Measurements from ENCODE around the gene STK32C. TPM values are rescaled to one million over a fixed set of nuclear protein-coding genes. Genes with fewer than 3 reads are reported as not detected.

STK32C gene
- total RNA-seq, 4 donors from 2014 or later, result 3.3 to 5.7 (median 3.5) TPM

- DNase-seq, result no peak
- no peaks in the 10 kb centered on the region for H3K36me3 ChIP-seq
- peaks cover 10 to 29% of the 10 kb centered on the region in 2 donors for H3K4me1 ChIP-seq
- H3K4me3 ChIP-seq (replicated peaks in 1 of 3), result no peak overlapping the region
- intact Hi-C loops (cut with DNase I), result no loop called here
- peaks cover 7% of the 10 kb centered on the region for H3K27me3 ChIP-seq
- no peaks in the 10 kb centered on the region for H3K9me3 ChIP-seq
- 85 to 88% methylated on average over 10 to 15 of the region's 17 CpGs for WGBS, 2 donors
- TF ChIP-seq POLR2A (IDR thresholded peaks at IDR 0.05) (no peak), CTCF (IDR thresholded peaks at IDR 0.05) (no peak)
- H3K27ac ChIP-seq, result no peak overlapping the region
Measured at GRCh38 chr10:132189810-132190422, 117.8 kb downstream of the STK32C start.

GRCh38 chr10:132189016-132189415, 118.7 kb downstream of the STK32C start:
- Histone ChIP-seq H3K27me3 (peaks cover 7% of the 10 kb centered on the region), H3K4me3 (replicated peaks in 1 of 3) (no peak overlapping the region), H3K36me3 (no peaks in the 10 kb centered on the region), H3K27ac (no peak overlapping the region), H3K4me1 (peaks cover 10 to 29% of the 10 kb centered on the region in 2 donors), H3K9me3 (no peaks in the 10 kb centered on the region)
- no peak for DNase-seq
- WGBS, 2 donors, result 90% methylated on average over 16 of the region's 16 CpGs
- intact Hi-C loops (cut with DNase I), result no loop called here
- no peak for TF ChIP-seq CTCF (IDR thresholded peaks at IDR 0.05)
- no peak for TF ChIP-seq POLR2A (IDR thresholded peaks at IDR 0.05)

GRCh38 chr10:132188331-132188730, 119.4 kb downstream of the STK32C start:
- Histone ChIP-seq H3K9me3 (no peaks in the 10 kb centered on the region), H3K36me3 (no peaks in the 10 kb centered on the region), H3K4me1 (peaks cover 10 to 29% of the 10 kb centered on the region in 2 donors), H3K27ac (no peak overlapping the region), H3K4me3 (replicated peaks in 1 of 3) (no peak overlapping the region), H3K27me3 (peaks cover 7% of the 10 kb centered on the region)
- TF ChIP-seq CTCF (IDR thresholded peaks at IDR 0.05) (no peak), POLR2A (IDR thresholded peaks at IDR 0.05) (no peak)
- DNase-seq, result peak in 1 of 2 donors; percentile 17
- WGBS, 2 donors, result 31 to 39% methylated on average over 10 to 13 of the region's 13 CpGs
- intact Hi-C loops (cut with DNase I), result no loop called here

- H3K27me3 ChIP-seq, result peaks cover 7% of the 10 kb centered on the region
Measured at GRCh38 chr10:132187430-132188138, 120.2 kb downstream of the STK32C start.

More at GRCh38 chr10:132187430-132188138, 120.2 kb downstream of the STK32C start:
- peaks cover 10 to 29% of the 10 kb centered on the region in 2 donors for H3K4me1 ChIP-seq
- H3K36me3 ChIP-seq, result no peaks in the 10 kb centered on the region
- H3K27ac ChIP-seq, result no peak overlapping the region
- peak overlapping the region in 1 of 3 donors; percentile 23 for H3K4me3 ChIP-seq (replicated peaks in 1 of 3)
- TF ChIP-seq POLR2A (IDR thresholded peaks at IDR 0.05), result no peak
- no peak for TF ChIP-seq CTCF (IDR thresholded peaks at IDR 0.05)
- H3K9me3 ChIP-seq, result no peaks in the 10 kb centered on the region
- no peak for DNase-seq
- 0 to 2% methylated on average over 1 to 8 of the region's 58 CpGs for WGBS, 2 donors
- intact Hi-C loops (cut with DNase I), result no loop called here
